CD4-positive, alpha-beta T cell treated with Interleukin-15 for 4 hours (primary cell): ENCODE results near the gene SARS2.
"Not testable (repeated sequence)": the region's sequence is repeated elsewhere in the genome, so short reads cannot be mapped to it uniquely, and the experiment has no call there.

Experiments
- DNase-seq: peaks from one replicate; pipeline ENCODE4 v3.0.0-alpha.2; 2020; ENCODE audit warnings: low spot score

The SARS2 gene

DNA sequence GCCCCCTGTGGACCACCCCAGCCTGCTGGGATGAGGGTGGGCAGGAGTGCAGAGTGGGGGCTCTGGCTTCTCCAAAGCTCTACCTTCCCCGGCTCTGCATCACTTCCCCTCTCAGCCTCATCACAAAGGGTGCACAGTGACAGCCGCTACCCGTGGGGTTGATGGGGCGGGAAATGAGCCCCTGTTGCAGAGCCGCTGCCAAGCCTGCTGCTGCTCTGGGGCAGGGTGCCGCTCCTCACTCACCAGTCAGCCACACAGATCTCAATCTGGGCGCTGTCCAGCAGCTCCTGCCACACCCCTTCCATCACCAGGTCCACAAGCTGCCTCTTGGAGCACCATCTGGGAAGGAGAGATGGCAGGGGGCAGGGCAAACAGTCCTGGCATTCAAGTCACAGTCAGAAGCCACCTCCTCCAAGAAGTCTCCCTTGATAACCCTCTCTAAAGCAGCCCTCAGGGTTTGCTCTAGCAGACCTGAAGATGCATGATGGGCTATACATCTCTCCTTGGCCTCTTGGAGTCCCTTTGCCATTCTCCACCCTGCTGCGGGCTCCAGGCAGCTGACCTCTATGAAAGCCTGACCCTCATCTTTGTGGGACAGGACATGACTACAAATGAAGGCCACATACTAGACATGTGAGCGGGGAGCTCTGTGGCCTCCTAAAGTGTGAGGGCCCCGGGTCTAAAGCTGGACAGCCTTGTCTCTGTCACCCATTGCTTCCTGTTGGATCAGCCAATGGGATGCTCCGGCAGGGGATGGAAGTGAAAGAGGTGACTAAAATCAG is 15.9 kb upstream of the SARS2 start:
- no peak for DNase-seq

DNA sequence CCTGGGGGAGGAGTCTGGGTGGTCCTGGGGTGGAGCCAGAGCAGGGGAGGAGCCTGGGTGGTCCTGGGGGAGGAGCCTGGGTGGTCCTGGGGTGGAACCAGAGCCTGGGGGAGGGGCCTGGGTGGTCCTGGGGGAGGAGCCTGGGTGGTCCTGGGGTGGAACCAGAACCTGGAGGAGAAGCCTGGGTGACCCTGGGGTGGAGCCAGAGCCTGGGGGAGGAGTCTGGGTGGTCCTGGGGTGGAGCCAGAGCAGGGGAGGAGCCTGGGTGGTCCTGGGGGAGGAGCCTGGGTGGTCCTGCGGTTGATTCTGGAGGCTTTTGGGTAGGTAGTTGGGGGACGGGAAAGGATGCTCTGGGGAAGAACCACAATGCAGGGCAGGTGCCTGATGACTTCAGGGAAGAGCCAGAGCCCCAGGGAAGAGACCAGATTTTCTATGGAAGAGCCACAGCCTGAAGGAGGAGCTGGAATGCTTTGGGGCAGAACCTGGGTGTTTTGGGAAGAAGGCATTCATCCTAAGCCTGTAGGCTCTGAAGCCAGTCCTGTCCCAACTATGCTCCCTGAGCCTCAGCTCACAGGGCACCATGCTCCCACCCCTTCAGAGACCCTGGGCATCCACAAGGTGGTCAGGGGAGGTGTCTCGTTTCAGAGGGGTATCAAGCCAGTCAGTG is 15.1 kb upstream of the SARS2 start:
- DNase-seq, result no peak

DNA sequence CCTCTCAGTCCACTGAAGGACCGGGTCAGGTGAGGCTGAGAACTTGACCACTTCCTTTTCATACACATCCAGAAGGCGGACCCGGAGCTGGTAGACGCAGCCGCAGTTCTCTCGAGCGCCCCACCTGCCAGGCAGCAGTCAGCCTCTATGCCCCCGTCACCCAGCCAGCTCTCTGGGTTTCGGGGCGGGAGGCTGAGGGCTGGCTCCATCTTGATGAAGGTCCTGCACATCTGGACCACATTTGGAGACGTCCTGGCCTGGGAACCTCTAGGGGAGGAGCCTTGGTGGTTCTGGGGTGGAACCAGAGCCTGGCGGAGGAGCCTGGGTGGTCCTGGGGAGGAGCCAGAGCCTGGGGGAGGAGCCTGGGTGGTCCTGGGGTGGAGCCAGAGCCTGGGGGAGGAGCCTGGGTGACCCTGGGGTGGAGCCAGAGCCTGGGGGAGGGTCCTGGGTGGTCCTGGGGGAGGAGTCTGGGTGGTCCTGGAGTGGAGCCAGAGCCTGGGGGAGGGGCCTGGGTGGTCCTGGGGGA is 14.5 kb upstream of the SARS2 start:
- no peak for DNase-seq

DNA sequence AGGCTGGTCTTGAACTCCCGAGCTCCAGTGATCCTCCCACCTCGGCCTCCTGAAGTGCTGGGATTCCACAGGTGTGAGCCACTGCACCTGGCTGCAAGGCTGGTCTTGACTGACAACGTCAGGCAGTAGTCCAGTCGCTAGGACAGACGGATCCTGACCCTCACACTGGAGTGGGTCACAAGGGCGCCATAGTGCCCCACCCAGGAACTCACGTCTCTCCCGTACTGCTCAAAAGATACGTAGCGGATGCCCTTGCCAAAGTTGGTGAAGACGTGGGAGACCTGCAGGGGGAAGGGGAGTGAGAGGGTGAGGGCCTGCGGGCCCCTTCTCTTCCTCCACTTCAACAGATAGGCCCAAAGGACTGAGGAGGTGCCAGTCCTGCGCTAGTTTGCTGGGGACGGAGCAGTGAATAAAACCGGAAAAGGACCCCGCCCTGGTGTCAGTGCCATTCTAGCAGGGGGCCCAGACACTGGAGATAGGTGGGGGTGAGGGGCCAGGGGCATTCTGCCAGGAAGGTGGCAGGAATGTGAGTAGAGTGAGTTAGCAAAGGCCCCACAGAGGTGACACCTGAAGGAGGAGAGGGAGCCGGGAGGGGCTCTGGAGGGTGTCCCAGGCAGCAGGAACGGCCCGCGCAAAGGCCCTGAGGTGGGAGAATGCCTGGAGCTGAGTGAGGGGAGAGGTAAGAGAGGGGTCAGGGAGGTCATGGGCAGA is 12.1 kb upstream of the SARS2 start:
- no peak for DNase-seq

DNA sequence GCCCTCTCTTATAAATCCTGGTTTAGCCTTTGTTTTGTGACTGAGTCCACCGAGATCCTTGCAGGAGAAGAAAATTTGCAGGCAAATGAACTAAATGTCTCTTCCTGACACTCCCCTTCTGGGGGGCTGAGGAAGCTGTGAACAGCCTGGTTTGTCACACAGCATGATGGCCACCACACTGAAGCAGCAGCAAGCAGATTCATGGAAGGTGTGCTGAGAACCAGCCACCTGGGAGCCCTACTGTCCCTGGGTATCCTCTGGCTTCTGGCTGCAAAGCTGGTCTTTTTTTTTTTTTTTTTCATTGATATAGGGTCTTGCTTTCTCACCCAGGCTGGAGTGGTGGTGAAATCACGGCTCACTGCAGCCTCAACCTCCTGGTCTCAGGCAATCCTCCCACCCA is 11.4 kb upstream of the SARS2 start:
- DNase-seq, result no peak

DNA sequence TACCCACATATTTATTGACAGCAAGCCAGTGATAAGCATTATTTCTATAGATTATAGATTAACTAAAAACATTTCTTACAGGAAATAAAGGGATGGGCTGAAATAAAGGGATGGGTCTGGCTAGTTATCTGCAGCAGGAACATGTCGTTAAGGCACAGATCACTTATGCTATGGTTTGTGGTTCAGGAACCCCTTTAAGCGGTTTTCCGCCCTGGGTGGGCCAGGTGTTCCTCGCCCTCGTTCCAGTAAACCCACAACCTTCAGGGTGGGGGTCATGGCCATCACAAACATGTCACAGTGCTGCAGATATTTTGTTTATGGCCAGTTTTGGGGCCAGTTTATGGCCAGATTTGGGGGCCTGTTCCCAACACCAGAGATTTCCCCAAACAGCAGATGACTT is 10.9 kb upstream of the SARS2 start:
- DNase-seq, result not testable (repeated sequence)

DNA sequence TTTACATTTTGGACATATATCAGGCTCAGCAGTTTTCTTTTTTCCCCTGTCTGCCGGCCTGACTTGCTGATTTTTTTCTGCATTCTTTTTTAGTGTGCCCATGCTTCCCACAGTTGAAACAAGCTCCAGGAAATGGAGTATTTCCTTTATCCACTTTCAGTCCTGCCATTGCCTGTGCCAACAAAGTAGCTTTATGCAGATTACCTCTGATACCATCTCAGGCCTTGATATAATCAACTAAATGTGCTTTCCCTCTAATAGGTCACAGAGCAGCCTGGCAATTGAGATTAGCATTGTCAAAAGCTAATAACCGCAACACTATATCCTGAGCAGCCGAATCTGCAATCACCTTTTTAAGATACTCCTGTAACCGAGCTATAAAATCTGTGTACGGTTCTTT is 9.4 kb upstream of the SARS2 start:
- DNase-seq, result no peak

DNA sequence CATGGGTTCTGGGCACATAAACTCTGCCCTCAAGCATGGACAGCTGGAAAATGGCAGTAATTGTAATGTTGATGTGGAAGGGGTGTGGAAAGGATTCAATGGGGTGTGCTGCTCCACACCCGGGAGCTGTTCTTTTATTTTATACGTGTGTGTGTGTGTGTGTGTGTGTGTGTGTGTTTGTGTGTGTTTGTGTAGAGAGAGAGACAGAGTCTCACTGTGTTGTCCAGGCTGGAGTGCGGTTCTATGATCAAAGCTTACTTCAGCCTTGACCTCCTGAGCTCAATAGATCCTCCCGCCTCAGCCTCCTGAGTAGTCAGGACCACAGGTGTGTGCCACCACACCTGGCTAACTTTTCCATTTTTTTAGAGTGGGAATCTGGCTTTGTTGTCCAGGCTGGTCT is 3.0 kb upstream of the SARS2 start:
- DNase-seq, result no peak

DNA sequence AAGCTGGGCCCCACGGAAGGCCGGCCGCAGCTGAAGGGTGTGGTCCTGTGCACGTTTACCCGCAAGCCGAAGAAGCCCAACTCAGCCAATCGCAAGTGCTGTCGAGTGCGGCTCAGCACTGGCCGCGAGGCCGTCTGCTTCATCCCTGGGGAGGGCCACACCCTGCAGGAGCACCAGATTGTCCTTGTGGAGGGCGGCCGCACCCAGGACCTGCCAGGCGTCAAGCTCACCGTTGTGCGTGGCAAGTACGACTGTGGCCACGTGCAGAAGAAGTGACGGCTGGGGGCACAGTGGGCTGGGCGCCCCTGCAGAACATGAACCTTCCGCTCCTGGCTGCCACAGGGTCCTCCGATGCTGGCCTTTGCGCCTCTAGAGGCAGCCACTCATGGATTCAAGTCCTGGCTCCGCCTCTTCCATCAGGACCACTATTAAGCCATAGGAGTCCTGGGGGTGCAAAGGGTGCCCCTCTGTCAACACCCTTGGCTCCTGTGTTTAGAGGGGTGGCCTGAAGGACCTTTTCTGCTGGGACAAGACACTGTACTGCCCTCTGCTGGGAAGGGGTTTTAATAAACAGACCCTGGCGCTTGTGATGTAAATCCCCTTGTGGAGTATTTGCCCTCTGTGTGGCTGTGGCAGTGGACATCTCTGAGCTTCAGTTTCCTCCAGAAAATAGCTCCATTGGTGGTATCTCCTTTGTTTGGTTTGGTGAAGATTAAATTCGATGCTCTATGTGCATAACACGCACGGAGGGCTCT is 2.0 kb upstream of the SARS2 start:
- DNase-seq, result peak; percentile 45

DNA sequence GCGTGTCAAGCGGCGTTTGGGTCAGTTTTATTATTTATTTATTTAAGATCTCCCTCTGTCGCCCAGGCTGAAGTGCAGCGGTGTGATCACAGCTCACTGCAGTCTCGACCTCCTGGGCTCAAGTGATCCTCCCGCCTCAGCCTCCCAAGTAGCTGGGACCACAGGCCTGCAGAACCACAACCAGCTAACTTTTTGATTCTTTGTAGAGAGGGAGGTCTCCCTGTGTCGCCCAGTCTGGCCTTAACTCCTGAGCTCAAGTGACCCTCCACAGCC is 894 bp upstream of the SARS2 start:
- DNase-seq, result no peak

DNA sequence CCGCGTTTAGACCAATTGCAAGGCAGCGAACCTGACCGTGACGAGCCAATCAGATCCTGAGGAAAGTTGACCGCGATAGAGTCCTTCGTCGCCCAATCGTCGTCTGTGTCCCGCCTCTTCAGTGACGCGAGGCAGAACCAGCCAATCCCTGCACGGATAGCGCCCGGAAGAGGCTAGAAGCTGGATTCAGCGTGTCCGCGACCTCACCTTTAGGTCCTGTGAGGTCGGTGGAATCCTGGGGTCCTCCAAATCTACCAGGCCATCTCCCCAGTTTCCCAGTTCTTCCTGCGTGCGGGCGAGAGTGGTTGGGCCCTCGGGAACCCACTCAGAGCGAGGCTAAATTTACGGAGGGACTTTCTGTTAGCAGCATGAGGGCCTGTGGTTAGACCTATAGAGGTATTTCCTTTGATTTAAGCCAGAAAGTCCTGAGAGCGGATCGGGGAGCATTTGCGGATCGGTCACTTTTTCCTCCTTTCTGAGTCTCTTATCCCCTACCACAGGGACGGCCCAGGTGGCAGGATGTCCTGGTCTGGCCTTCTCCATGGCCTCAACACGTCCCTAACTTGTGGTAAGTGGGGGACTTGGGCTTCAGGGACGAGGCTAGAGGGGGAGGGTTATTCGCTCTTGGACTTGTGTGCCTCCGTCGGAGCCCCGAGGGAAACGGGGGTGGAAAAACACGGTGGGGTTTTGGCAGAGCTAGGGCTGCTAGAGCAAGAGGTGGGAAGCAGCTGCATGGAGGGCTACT is 385 bp upstream of the SARS2 start, which contains the start of gene MRPS12:
TSS of gene MRPS12 (plus strand) at position 169 of the 745 bp plus-strand sequence. CDS start at position 520, 351 bp downstream.
- peak; percentile 99 for DNase-seq

DNA sequence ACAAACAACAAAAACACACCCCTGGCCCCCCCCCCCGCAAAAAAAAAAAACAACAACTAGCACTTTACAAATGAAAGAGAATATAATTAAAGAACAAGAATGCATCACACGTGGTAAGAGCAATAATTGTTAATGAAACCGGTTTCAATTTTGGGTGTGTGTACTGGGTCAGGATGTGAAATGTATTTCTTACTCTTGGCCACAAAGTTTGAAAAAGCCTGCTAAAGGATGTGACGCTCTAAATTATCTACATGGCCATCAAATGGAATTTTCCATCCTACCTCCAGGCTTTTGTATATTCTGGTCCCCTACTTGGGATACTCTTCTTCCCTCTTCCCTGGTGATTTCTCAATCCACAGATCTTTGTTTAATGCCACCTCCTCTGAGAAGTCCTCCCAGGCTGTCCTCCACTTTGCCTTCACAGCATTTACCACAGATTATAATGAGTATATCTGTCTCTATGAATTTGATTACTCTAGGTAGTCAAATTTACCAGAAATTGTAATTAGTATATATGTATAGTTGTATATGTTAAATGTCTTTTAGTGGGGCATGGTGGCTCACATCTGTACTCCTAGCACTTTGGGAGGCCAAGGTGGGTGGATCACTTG is 2.1 kb downstream of the SARS2 start:
- peak; percentile 31 for DNase-seq

DNA sequence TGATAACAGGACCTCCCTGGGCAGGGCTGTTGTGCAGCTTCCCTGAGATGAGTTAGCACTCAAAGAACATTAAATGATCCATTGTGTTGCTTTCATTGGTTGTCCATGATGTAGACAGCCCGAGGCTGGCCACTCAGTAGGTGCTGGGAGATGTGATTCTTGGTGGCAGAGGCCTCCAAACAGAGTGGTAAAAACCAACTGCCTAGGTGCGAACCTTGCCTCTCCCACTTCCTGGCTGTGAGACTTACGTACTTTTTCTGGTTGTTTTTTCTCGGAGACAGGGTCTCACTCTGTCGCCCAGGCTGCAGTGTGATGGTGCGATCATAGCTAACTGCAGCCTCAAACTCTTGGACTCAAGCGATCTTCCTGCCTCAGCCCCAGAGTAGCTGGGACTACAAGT is 6.2 kb downstream of the SARS2 start:
- peak; percentile 50 for DNase-seq

DNA sequence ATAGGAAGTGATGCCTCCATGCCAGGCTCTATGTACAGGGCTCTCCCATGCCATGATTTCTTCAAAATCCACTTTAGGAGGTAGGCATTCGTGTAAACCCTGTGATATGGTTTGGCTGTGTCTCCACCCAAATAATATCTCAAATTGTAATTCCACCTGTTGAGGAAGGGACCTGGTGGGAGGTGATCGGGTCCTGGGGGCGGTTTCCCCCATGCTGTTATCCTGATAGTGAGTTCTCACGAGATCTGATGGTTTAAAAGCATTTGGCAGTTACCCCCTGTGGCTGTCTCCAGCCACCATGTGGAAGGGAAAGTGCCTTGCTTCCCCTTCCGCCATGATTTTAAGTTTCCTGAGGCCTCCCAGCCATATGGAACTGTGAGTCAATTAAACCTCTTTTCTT is 8.1 kb downstream of the SARS2 start:
- DNase-seq, result no peak

DNA sequence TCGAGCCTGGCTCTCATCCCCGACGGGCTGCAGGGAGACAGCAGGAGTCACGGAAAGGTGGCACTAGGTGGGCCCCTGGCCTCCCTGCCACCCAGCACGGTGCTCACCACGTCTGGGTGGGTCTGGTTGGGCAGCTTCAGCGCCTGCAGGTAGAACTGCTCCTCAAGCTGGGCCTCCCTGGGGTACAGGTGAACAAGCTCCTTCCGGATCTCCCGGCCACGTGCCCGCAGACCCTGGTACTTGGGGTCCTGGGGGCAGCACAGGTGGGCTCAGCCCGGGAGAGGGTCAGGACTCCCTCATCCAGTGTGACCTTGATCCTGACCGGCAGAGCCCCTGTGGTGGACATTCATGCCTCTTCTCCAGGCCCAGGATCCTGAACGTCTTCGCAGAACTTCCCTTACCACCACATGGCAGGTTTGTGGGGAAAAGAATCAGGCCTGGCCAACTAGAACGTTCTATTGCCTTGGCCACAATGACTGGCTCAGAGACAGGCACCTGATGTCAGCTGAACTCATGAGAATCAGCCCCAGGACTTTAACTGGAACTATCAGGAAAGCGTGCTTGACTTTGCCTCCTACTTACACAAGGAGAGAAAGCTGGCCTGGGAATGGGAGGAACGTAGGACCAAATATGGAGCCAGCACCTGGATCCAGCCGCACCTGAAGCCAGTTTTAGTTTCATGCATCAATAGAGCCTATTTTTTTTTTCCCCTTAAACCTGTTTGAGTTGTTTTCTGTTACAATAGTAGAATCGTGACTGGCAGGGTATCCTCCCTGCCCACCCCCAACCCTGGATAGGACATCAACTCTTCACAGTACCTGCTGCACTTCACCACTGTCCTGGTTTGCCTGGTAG is 8.9 kb downstream of the SARS2 start:
- no peak for DNase-seq

DNA sequence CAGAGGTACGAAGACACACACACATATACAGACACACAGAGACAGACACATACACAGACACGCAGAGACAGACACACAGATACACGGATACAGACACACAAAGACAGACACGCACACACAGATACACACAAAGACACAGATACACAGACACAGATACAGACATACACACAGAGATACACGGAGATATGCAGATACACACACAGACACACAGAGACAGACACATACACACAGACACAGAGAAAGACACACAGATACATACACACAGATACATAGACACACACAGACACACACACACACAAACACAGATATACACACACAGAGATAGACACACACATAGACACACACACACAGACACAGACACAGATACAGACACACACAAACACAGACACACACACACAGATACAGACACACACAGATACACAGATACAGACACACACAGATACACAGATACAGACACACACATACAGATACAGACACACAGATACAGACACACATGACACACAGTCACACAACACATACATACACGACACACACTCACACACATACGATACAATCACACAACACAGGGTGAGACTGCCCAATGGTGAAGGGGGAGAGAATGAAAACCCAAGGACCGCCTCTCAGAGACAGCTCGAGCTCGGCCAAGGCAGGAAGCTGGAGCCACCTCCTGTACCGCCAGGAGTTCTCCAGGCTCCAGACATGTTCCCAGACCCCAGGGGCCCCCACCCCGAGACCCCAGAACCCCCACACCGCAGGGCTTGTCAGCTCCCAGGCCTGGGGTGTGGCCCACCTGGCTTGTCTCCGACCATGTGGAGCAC is 9.8 kb downstream of the SARS2 start:
- DNase-seq, result no peak

DNA sequence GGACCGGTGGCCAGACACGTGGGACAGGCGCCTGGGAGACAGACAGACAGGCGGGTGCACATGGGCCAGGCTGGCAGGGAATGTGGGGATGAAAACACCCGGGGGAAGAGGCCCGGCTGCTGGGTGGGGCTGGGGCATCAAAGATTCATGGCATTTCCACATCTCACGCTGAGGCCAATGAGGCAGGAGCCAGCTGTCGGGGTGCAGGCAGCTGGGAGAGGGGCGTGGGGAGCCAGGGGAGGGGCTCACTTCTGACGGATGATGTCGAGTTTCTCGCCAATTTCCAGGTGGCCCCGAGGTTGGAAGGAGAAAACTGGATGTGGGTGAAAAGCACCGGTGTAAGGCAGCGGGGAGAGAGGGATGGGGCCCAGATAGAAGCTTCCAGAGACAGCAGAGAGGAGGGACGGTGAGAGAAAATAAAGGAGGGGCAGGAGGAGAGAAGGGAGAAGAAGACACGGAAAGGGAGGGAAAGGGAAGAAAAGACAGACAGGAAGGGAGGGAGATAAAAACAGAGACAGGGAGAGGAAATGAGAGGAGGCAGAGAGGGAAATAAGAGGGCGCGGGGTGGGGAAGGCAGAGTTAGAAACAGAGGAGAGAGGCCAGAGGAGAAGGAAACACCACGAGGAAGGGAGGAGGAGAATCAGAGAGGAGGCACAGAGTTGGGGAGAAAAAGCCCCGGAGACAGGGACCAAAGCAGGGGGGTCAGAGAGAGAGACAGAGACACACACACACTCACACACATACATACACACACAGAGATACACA is 10.5 kb downstream of the SARS2 start:
- DNase-seq, result no peak

DNA sequence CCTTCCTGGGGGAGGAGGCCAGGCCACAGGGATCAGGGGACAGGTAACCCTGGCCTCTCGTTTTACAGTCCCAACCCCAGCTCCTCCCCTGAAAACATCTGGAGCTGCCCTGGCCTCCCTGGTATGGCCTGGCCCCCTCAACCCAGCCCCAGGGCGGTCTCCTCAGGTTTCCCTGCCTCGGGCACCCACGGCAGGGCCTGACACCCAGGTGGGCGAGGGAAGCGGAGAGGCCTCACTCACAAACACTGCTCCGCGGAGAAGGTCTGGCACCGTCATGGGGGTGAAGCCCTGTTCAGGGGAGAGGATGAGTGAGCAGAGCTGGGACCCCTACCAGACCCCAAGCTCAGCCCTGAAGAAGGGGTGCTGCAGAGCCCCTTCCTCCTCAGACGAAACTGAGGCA is 12.0 kb downstream of the SARS2 start:
- no peak for DNase-seq
